ENCODE results near the gene AHSG. TPM values are rescaled to one million over a fixed set of nuclear protein-coding genes. Genes with fewer than 3 reads are reported as not detected.
"Not testable (repeated sequence)": the region's sequence is repeated elsewhere in the genome, so short reads cannot be mapped to it uniquely, and the experiment has no call there.

AHSG gene
- total RNA-seq, 1 experiment from 2014 or later, result not detected

GRCh38 chr3:186582541-186582940 is 30.3 kb upstream of the AHSG start:
- TF ChIP-seq EZH2 (IDR thresholded peaks at IDR 0.05; ENCODE audit: low read length, unreplicated experiment) (no peak), EZH2phosphoT487 (IDR thresholded peaks at IDR 0.05; ENCODE audit: borderline replicate concordance, low read length) (no peak), CTCF (conservative IDR thresholded peaks at IDR 0.05; ENCODE audit: low read depth, low read length) (no peak)
- Histone ChIP-seq H3K27me3 (ENCODE audit: low read length) (no peaks in the 10 kb centered on the region), H2AFZ (ENCODE audit: low read length) (no peak overlapping the region), H3F3A (ENCODE audit: low read length, unreplicated experiment) (peaks cover 7% of the 10 kb centered on the region), H3K36me3 (ENCODE audit: low read depth, low read length) (peaks cover 64% of the 10 kb centered on the region), H3K9ac (ENCODE audit: low read length) (no peak overlapping the region), H3K9me2 (replicated peaks; ENCODE audit: low read length) (no peaks in the 10 kb centered on the region), H3K4me2 (ENCODE audit: low read length) (no peak overlapping the region), H3K9me3 (ENCODE audit: low read length) (no peaks in the 10 kb centered on the region), H4K20me1 (ENCODE audit: low read length) (peaks cover 4% of the 10 kb centered on the region; the same call in 1 of the 2 replicates), H3K27ac (ENCODE audit: low read length) (no peak overlapping the region), H3K4me1 (ENCODE audit: insufficient read depth, low read length) (peaks cover 19% of the 10 kb centered on the region), H3K79me2 (ENCODE audit: low read length) (no peaks in the 10 kb centered on the region), H3K4me3 (ENCODE audit: low read length) (no peak overlapping the region)
- ATAC-seq (no peak), DNase-seq (no peak)
- CTCF ChIA-PET, result no interaction called here
- POLR2A ChIA-PET (ENCODE audit: unreplicated experiment), result no interaction called here
- intact Hi-C loops (cut with micrococcal nuclease), result no loop called here
- BruUV-seq (replicated peaks), result no TSS peak

- H3K9me2 ChIP-seq (replicated peaks; ENCODE audit: low read length), result no peaks in the 10 kb centered on the region
- no peaks in the 10 kb centered on the region for H3K9me3 ChIP-seq (ENCODE audit: low read length)
- peak; percentile 75 for ATAC-seq
- peaks cover 7% of the 10 kb centered on the region for H3F3A ChIP-seq (ENCODE audit: low read length, unreplicated experiment)
- peaks cover 4% of the 10 kb centered on the region; the same call in 1 of the 2 replicates for H4K20me1 ChIP-seq (ENCODE audit: low read length)
- DNase-seq, result peak; percentile 87
- no peaks in the 10 kb centered on the region for H3K79me2 ChIP-seq (ENCODE audit: low read length)
- POLR2A ChIA-PET (ENCODE audit: unreplicated experiment), result no interaction called here
- intact Hi-C loops (cut with micrococcal nuclease), result no loop called here
- no peak overlapping the region for H3K9ac ChIP-seq (ENCODE audit: low read length)
- H3K27me3 ChIP-seq (ENCODE audit: low read length), result no peaks in the 10 kb centered on the region
- no TSS peak for BruUV-seq (replicated peaks)
- H3K36me3 ChIP-seq (ENCODE audit: low read depth, low read length), result peaks cover 56% of the 10 kb centered on the region
- H3K4me1 ChIP-seq (ENCODE audit: insufficient read depth, low read length), result peaks cover 27% of the 10 kb centered on the region
- 0 out of 2 replicates have a peak overlapping the region, but pooled peaks have one; percentile 15 for H3K27ac ChIP-seq (ENCODE audit: low read length)
- no peak overlapping the region for H2AFZ ChIP-seq (ENCODE audit: low read length)
- no peak for TF ChIP-seq EZH2phosphoT487 (IDR thresholded peaks at IDR 0.05; ENCODE audit: borderline replicate concordance, low read length)
- TF ChIP-seq CTCF (conservative IDR thresholded peaks at IDR 0.05; ENCODE audit: low read depth, low read length), result no peak
- no peak for TF ChIP-seq EZH2 (IDR thresholded peaks at IDR 0.05; ENCODE audit: low read length, unreplicated experiment)
- H3K4me2 ChIP-seq (ENCODE audit: low read length), result peak overlapping the region; percentile 38
- CTCF ChIA-PET, result no interaction called here
- H3K4me3 ChIP-seq (ENCODE audit: low read length), result no peak overlapping the region
Observed at GRCh38 chr3:186583831-186584230, 29.0 kb upstream of the AHSG start.

GRCh38 chr3:186586245-186586644 is 26.6 kb upstream of the AHSG start:
- ATAC-seq; H3K27me3 ChIP-seq (ENCODE audit: low read length); H3K4me3 ChIP-seq (ENCODE audit: low read length); H3F3A ChIP-seq (ENCODE audit: low read length, unreplicated experiment); H4K20me1 ChIP-seq (ENCODE audit: low read length); H3K79me2 ChIP-seq (ENCODE audit: low read length); H3K27ac ChIP-seq (ENCODE audit: low read length); H2AFZ ChIP-seq (ENCODE audit: low read length); intact Hi-C loops (cut with micrococcal nuclease); H3K9me3 ChIP-seq (ENCODE audit: low read length); CTCF ChIA-PET; BruUV-seq (replicated peaks); H3K9ac ChIP-seq (ENCODE audit: low read length); H3K4me2 ChIP-seq (ENCODE audit: low read length); DNase-seq; H3K9me2 ChIP-seq (replicated peaks; ENCODE audit: low read length): not testable (repeated sequence)
- H3K4me1 ChIP-seq (ENCODE audit: insufficient read depth, low read length), result peaks cover 43% of the 10 kb centered on the region
- POLR2A ChIA-PET (ENCODE audit: unreplicated experiment), result interaction anchor here (0.6 kb wide), 1 partner anchor 15 kb away, joined by 3 read pairs; no protein-coding TSS in a partner anchor
- peaks cover 35% of the 10 kb centered on the region for H3K36me3 ChIP-seq (ENCODE audit: low read depth, low read length)
